ENCODE data around the gene KRT14. TPM values are rescaled to one million over a fixed set of nuclear protein-coding genes. Genes with fewer than 3 reads are reported as not detected.
A peak's percentile ranks its signal among the peaks of the same experiment; 100 is the strongest.
"Not testable (repeated sequence)": the region's sequence is repeated elsewhere in the genome, so short reads cannot be mapped to it uniquely, and the experiment has no call there.

The KRT14 gene
- total RNA-seq, 1 experiment from 2014 or later = not detected

DNA sequence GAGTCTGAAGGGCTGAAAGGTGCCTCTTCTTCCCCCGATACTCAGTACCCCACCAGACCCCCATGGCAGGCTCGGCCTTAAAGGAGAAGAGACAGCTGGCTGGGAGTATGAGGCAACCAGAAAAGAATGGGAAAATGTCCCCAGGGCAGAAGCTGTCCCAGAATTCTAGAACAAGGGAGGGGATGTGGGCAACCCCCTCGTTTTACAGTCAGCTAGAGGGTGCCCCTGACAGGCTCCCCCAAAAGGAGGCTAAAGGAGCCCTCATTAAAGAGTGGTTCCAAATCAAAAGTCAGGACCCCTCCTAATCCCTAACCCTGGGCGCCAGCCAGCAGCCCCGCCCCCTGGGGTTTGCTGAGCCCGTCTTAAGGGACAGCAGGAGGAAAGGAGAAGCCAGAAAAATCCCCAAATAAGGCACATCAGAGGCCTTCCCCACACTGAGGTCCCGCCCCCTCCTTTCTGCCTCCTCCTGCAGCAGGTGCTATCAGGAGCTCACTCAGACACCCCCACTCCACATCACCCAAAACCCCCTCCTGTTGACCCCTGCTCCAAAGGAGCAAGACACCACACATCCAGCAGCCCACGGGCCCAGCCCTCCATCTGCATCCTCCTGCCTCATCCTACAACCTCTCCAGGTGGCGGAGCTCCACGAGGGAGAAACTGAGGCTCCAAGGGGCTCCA lies 36.6 kb upstream of the KRT14 start:
- DNase-seq (ENCODE audit: low spot score) = not testable (repeated sequence)

GRCh38 chr17:41622340-41623183 lies 35.9 kb upstream of the KRT14 start:
- not testable (repeated sequence) for DNase-seq (ENCODE audit: low spot score)

DNA sequence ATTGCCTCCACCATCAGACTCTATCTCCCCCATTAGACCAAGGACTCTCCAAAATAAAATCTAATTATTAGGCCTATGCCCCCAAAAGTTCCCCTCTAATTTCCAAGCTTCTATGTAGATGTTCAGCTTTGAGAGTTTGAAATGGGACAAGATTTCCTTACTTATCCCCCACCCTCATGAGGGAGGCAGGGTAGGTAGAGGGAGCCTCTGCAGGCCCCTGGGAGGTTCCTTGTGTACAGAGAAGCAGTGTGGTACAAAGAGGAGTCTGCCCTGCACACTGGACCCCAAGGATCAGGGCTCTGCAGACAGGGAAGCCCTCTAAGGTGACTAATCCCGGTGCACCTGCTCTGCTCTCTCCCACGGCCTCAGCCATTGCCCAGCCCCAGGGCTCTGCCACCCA lies 35.2 kb upstream of the KRT14 start:
- no peak for DNase-seq (ENCODE audit: low spot score)

GRCh38 chr17:41621435-41621817 lies 34.7 kb upstream of the KRT14 start:
- DNase-seq (ENCODE audit: low spot score) = not testable (repeated sequence)

DNA sequence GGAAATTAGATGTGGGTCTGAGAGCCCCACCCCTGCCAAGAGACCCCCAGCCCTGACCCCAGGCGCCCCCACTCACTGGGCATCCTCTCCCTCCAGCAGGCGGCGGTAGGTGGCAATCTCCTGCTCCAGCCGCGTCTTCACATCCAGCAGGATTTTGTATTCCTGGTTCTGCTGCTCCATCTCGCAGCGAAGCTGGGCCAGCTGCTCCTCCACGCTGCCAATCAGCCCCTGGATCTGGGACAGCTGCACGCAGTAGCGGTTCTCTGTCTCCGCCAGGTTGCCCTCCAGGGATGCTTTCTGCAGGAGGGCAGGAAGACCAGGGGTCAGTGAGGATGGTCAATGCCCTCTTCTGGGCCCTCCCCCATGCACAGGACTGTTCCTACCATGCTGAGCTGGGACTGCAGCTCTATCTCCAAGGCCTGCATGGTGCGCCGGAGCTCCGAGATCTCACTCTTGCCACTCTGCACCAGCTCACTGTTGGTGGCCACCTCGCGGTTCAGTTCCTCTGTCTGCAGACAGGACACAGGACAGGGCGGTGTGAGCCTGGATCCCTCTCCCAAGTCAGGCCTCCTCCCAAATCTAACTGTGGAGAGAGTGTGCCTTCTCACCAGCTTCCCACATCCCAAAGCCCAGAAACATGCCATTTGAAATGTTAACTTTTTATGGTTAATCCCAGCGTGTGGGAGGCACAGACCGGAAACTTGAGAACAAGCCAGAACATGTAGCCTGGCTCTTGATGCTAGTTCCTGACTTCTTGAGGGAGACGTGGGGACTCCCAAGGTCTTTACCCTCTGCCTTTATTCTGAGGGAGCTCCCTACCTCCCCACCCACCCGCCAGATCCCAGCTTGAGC lies 34.1 kb upstream of the KRT14 start:
- no peak for DNase-seq (ENCODE audit: low spot score)

DNA sequence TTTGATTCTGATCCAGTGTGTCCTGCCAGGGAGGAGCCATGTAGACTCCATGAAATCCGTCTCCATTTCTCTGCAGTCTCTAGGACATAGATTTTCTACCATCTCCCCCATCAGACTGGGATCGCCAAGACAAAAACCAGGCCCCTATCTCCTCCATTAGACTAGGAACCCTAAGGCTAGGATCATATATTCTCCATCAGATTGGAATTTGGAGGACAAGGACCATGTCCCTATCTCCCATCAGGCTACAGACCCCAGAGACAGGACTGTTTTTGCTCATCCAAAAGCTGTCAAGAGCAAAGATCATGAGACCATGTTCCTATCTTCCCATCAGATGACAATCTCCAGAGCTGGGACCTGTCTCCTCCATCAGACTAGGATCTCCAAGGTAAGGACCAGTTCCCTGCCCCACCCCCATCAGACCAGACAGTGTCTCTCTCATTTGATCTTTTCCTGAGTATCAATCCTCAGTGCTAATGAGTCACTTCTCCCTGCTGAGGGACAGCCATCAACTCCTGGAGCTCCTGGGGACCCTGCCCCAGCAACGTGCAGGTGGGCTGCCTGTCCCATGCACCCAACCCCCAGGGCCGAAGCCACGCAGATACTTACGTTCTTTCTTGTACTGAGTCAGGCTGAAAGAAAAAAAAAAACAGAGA lies 33.4 kb upstream of the KRT14 start:
- DNase-seq (ENCODE audit: low spot score) = not testable (repeated sequence)

DNA sequence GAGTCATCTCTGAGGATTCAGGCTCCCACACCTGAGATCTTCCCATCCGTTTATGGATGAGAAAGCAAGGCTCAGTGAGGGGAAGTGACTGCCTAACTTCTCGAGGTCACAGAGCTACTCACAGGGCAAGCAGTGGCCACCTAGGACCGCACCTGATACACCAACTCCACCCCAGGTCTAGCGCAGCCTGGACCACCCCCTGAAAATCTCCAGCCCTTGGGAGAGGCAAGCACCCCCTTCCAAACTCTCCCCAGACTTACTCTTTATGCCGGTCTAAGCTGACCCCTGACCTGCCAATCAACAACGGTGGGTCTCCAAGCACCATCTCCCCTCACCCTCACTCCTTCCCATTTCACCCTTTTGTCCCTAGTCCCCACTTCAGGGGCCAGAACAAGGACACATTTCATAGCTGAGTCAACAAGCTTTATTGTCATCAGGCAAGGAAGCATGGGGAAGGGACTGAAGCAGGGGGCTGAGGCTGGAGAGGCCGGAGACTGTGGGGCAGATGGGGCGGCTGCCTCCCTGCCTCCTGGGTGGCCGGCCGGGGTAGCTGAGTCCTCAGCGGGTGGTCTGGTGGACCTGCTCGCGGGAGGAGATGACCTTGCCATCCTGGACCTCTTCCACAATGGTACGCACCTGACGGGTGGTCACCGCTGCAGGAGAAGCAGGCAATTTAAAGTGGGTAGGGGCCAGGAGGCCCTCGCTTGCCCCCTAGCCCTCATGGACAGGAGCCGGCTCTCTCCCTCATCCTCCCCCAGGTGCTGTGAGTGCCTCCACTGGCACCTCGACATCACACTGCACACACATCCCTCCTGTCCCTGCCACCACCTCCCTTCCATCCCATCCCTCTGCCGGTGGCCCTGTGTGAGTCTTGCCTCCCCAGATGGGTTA lies 32.6 kb upstream of the KRT14 start:
- DNase-seq (ENCODE audit: low spot score) = no peak

DNA sequence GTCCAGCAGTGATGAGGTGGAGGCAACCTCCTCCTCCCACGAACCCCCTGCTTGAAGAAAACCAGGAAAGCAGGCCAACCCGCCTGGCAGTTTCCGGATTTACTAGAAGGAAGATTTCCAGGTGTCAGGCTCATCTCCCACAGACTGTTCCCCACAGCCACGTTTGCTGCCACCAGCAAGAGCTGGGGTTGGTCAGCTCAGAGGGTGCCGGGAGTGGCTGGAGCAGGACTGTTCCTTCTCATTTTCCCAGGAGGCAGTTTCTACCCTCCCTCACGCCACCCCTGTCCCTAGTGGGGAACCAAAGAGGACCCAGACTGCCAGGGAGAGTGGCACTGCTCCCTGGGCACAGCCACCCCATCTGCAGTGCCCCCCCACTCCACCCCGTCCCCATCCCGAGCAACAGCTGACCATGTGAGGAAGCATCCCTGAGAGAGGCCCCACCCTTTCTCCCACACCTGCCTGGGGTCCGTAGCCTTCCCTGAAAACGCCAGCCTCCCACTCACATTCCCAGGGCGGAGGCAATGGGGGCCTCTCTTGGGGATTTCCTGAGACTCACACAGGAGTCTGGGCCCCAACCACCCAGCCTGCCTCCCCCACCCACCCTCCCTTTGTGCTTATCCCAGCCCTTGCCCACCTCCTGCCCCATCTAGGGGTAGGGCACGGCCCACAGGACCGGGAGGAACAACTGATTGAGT lies 31.8 kb upstream of the KRT14 start:
- DNase-seq (ENCODE audit: low spot score) = no peak

DNA sequence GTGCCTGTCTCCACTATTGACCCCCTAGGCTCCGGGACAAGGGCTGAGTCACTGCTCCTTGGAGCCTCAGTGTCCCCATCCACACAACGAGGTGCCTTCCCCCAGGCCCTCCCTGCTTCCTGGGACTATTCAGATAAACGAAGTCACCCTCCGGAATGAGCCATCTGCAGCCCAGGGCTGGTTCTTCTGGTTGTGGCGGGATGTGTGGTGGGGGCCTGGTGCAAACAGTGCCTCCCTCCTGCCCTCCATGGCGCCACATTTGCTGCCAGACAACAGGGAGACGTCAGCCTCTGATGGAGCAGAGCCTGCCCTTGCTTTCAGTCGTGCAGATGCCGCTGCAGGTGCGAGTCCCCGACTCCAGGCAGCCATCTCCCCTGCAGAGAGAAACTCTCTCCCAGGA lies 31.0 kb upstream of the KRT14 start:
- DNase-seq (ENCODE audit: low spot score) = no peak

- DNase-seq (ENCODE audit: low spot score) = no peak
Measured at GRCh38 chr17:41617136-41617535, 30.4 kb upstream of the KRT14 start.

DNA sequence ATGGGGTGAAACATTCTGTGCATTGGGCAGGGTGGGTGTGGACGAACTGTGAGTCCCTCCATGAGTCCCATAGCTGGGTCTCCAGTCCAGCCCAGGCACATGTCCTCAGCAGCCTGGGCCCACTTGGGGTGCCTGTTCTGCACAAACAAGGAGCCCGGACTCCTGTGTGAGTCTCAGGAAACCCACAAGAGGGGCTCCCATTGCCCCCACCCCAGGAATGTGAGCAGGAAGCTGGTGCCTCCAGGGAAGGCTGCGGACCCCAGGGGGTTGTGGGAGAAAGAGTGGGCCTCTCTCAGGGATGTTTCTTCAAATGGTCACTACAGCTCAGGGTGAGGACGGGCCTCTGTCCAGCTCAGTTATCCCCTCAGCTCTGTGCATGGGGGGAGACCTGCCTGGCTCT lies 29.8 kb upstream of the KRT14 start:
- not testable (repeated sequence) for DNase-seq (ENCODE audit: low spot score)

DNA sequence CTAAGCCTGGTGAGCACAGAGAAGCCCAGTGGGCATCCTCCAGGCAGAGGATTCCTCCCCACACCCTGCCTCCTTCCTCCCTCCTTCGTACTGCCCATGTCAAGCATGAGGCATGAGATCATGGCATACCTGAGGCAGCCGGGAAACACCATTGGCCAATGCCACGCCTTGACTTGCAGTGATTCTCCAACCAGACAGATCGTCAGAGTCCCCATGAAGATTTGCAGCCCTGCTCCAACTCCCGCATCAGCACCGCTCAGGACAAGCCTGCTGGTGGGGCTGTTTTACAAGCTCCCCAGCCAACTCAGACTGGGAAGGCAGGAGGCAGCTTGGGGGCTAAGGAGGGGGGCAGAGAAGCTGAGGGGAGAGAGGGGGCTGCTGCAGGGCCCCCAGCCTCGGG lies 28.8 kb upstream of the KRT14 start:
- peak; percentile 37 for DNase-seq (ENCODE audit: low spot score)

- DNase-seq (ENCODE audit: low spot score) = not testable (repeated sequence)
Measured at GRCh38 chr17:41614767-41615166, 28.1 kb upstream of the KRT14 start.

DNA sequence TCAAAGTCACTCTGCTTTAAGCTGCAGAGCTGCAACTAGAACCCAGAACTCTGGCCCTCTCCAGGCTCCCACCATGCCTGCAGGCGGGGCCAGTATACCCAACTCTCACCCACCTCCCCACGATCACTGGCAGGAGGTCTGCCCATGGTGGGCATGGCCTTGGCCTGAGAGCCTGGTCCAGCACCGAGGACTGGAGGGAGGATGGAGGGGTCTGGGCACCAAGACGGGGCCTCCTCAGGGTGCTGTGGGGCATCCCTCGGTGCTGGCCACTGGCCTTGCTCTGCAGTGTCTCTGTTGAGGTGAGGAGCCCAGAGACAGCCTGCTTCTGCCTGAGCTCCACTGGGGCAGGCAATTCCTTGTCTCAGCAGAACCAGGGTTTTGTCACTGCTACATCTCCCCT lies 27.4 kb upstream of the KRT14 start:
- DNase-seq (ENCODE audit: low spot score) = no peak

DNA sequence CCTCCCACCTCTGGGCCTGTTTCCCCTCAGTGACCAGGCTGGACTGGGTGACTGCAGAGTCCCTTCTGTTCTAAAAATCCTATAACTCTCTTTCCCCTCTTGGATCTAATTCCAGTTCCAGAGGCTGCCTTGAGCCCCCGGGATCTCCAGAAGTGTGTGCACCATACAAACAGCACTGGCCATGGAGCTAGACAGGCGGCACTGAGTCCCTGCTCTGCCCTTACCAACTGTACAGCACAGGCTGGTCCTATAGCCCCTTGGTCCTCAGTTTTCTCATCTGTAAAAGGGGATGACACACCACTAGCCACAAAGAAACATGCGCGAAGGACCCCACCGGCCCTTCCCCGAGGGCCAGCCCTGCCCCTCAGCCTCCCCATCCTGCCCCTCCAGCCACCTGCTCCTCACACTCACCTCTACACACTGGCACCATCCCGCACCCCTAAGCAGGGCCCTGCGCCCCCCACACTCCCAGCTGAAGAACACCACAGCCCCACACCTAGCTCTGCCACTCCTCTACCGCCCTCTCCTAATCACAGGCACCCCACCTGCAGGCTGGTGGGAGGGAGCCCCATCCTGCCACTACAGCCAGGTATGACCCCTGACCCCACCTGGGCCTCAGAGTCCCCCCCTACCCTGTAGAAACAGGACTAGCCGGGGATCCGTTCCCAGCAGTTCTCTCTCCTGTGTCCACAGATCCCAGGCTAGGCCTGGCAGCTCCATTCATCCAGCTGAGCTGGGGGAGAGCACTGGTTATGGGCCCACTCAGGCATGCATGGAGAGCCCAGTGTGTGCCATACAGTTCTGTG lies 26.8 kb upstream of the KRT14 start:
- DNase-seq (ENCODE audit: low spot score) = no peak

DNA sequence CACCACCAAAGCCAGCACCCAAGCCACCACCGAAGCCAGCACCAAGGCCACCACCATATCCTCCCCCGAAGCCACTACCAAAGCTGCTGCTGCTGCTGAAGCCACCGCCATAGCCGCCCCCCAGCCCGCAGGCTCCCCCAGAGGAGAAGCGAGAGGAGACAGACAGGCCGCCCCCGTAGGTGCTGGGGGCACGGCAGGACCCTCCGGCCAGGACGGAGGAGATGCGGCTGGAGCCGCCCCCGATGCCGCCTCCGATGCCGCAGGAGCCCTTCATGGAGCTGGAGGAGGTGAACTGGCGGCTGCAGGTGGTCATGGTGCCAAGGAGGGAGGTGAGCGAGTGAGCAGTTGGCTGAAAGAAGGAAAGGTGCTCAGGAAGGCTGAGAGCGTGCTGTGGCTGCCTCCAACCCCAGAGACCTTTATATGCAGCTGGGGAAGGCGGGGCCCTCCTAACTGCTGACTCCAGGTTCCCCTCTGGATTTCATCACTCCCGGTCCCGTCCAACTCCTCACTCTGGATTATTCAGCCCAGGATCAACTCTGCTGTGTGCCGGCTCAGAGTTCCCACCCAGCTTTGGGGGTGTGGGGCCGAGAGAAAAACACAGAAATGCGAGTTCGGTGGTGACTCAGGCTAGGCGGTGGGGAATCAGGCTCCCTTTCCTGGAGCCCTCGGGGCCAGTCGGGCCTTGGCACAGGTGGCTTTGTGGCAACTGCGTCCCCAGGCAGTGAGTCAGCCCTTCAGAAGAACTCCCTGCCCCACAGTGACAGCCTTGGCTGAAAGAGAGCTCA lies 25.9 kb upstream of the KRT14 start, which contains the start of gene KRT16:
Gene KRT16 (minus strand): TSS at position 392 of the 785 bp plus-strand sequence. CDS start 79 bp downstream, at position 313.
- peak; percentile 37 for DNase-seq (ENCODE audit: low spot score)

DNA sequence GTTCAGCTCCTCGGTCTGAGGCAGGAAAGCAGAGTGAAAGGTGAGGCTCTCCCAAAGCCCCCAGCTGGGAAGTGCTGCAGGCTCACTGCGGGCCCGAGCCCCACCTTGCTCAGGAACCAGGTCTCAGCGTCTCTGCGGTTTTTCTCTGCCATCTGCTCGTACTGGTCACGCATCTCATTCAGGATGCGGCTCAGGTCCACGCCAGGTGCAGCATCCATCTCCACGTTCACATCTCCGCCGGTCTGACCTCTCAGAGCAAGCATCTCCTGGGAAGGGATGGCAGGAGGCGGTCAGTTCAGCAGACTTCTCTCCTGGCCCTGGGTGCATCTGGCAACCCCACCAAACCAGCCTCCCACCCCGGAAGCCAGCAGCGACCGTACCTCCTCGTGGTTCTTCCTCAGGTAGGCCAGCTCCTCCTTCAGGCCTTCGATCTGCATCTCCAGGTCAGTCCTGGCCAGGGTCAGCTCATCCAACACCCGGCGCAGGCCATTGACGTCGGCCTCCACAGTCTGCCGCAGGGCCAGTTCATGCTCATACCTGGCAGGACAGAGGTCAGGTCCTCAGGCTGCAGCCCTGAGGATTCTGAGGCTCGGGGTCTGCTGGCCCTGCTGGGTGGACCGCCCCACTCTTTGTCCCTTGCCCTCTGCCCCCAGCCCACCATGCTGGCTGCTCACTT lies 24.4 kb upstream of the KRT14 start:
- DNase-seq (ENCODE audit: low spot score) = no peak
